ENCODE data around the gene CEACAM6.
"Not testable (repeated sequence)": the region's sequence is repeated elsewhere in the genome, so short reads cannot be mapped to it uniquely, and the experiment has no call there.

The CEACAM6 gene

DNA sequence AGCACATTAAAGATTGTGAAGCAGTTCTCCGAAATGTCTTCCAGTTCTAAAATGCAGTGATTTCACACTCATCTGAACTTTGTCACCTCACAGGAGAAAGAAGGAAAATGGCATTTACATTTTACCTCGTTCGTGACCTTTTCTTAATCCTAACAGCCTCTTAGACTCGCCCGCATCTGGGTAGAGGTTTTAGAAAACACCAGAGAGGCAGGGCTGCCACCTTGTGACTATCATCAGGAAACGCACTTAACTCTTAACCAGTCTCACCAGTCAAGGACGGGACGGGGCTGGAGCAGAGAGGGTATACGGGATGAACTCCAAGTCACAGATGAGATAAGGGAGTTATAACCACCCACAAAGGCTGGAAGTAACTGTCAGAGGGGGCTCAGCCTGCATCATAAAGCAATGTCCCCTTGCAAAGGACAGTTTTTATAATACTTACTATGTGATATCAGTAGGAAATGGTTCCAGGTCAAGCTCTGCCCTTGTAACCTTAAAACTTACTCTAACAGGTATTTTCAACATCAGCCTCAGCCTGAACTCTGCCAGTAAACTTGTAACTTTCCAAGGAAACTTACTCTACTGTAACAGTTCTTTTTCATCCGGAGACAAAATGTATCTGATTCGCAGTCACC lies 8.6 kb upstream of the CEACAM6 start:
- peak in 7 of 58 donors; percentile 2 to 22 (median 9) for DNase-seq

GRCh38 chr19:41748012-41748411 lies 7.3 kb upstream of the CEACAM6 start:
- DNase-seq, result no peak

DNA sequence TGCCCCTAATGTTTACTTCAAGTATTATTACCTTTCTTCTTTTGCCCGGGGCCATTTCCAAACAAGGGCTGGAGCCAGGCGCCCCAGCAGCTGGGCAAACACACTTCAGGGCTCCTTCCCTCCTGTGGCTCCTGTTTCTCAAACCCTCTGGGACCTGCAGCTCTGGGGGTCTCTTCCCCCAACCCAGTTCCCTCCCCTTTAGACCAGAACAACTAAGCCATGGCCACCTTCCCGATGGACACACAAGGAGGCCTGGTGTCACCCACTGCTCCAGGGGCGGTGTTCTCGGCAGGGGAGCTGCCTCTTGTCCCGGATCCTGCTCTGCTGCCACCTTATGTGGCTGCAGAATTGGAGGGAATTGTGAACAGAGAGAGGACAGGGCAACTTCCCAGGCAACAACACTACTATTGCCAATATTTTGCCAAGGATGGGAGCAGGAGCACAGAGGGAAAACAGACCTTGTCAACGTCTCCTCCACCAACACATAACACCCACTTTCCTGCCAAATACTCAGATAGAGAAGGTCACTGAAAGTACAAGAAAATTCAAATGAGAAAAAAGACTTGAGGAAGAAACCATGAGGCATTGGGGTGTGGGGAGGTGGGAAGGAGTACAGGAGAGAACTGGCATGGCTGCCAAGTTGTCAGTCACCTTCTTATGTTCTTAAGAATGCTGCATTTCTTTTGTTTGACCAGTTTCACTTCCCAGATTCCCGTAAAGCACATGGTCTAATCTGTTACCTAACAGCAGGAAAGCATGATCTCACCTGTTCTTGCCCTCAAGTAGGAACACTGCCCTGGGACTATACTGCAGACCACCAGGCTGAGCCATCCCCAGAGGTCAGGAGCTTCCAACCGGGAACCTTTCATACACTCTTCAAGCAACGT lies 4.8 kb upstream of the CEACAM6 start:
- DNase-seq, result not testable (repeated sequence)

GRCh38 chr19:41753159-41753558 lies 2.2 kb upstream of the CEACAM6 start:
- peak in 5 of 58 donors; percentile 0 to 26 (median 3) for DNase-seq

- DNase-seq, result peak in 12 of 58 donors; percentile 1 to 24 (median 6)
These were observed 1.3 kb upstream of the CEACAM6 start for GRCh38 chr19:41753936-41754529.

- DNase-seq, result no peak
These were observed 3.5 kb downstream of the CEACAM6 start for GRCh38 chr19:41758846-41759245.

DNA sequence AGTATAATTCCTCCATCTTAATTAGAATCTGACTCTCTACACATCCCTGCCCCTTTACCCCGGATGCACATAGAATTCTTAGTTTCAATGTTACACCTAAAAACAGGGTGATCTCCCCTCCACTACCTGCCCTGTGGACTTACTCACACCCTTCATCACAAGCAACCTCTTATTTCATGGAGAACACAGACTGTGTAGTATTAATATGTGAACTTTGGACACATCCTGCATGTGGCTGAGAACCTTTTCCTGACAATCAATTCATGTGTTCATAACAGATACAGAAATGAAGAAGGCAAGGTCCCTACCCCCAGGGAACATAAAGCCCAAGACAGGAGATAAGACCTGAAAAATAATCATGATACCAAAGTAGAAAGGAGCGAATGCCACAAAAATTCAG lies 11.8 kb downstream of the CEACAM6 start:
- DNase-seq, result no peak

DNA sequence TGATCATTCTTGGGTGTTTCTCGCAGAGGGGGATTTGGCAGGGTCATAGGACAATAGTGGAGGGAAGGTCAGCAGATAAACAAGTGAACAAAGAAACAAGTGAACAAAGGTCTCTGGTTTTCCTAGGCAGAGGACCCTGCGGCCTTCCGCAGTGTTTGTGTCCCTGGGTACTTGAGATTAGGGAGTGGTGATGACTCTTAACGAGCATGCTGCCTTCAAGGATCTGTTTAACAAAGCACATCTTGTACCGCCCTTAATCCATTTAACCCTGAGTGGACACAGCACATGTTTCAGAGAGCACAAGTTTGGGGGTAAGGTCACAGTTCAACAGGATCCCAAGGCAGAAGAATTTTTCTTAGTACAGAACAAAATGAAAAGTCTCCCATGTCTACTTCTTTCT lies 12.8 kb downstream of the CEACAM6 start:
- DNase-seq, result not testable (repeated sequence)

- DNase-seq, result no peak
These were observed 14.3 kb downstream of the CEACAM6 start for GRCh38 chr19:41769608-41770007.

DNA sequence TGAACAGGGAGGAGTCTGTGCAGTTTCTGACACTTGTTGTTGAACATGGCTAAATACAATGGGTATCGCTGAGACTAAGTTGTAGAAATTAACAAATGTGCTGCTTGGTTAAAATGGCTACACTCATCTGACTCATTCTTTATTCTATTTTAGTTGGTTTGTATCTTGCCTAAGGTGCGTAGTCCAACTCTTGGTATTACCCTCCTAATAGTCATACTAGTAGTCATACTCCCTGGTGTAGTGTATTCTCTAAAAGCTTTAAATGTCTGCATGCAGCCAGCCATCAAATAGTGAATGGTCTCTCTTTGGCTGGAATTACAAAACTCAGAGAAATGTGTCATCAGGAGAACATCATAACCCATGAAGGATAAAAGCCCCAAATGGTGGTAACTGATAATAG lies 16.1 kb downstream of the CEACAM6 start:
- no peak for DNase-seq

DNA sequence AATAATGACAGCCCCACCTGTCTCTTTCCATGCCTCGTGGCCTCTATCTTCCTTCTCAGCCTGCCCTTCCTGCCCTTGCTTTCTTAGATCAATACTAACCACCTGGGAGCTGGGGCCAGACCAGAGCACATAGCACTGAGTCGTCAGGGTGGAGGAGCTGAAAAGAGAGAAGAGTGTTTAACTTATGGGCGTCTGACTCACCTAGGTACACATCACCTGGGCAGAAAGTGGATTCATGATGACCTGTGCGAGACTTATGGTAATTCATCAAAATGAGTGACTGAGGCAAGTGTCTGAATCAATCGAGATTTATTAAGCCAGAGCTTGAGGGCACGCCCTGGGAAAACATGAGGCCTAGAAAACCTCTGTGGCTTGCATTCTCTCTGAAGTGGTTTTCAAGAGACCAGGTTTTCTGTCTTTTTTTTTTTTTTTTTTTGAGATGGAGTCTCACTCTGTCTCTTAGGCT lies 19.2 kb downstream of the CEACAM6 start:
- no peak for DNase-seq

GRCh38 chr19:41776700-41777099 lies 21.4 kb downstream of the CEACAM6 start:
- DNase-seq, result no peak

DNA sequence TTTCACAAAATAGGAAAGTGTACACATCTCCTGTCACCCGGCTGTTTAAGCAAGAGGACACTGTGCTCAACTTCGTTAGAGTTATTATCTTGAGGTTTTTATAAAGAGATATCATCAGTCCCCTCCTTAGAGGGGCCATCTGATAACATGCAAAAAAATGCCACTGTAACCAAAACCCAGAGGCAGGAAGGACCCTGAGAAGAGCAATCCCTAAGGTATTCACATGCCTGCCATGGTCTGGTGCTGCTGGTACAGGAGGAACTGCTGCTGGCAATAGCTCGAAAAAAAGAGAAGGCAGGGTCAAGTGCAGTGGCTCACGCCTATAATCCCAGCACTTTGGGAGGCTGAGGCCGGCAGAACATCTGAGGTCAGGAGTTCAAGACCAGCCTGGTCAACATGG lies 28.3 kb downstream of the CEACAM6 start:
- no peak for DNase-seq

DNA sequence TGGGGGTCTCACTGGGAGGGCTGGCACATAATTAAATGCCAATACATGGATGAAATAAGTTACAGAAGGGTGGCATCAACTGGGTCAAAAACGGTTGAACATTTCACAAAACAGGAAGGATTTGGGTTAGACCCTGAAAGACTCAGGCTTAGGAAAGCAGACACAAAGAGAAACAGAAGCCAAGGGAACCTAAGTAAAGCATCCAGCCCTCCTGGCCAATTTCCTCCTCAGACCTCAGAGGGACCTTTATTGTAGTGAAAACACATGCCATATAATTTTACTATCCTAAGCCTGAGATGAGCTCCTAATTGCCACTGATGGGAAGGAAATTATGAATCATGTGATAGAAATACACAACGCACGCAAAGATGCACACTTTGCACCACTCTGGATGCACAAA lies 29.0 kb downstream of the CEACAM6 start:
- DNase-seq, result no peak

- DNase-seq, result no peak
These were observed 29.4 kb downstream of the CEACAM6 start for GRCh38 chr19:41784743-41785142.

- DNase-seq, result peak in 9 of 58 donors; percentile 0 to 31 (median 9)
These were observed 30.3 kb downstream of the CEACAM6 start for GRCh38 chr19:41785653-41786052.

- DNase-seq, result no peak
These were observed 31.7 kb downstream of the CEACAM6 start for GRCh38 chr19:41787055-41787454.

DNA sequence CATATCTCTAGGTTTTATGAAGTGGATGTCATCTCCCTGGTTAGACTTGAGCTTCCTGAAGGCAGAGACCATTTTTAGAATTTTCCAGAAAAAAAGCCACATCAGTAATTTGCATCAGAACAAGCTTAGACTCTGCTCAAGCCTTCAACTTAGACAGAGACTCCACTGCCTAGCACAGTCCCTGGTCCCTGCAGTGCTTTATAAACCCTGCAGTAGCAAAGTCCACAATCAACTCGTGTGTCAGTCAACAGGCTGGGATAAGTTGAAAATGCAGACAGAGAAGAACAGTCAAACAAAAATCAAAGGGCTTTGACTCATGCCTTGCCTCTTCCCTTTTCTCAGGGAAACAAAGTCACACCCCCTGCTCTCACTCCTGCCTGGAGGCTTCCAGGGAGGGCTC lies 33.2 kb downstream of the CEACAM6 start:
- DNase-seq, result not testable (repeated sequence)

- DNase-seq, result not testable (repeated sequence)
These were observed 33.7 kb downstream of the CEACAM6 start for GRCh38 chr19:41789053-41789452.

DNA sequence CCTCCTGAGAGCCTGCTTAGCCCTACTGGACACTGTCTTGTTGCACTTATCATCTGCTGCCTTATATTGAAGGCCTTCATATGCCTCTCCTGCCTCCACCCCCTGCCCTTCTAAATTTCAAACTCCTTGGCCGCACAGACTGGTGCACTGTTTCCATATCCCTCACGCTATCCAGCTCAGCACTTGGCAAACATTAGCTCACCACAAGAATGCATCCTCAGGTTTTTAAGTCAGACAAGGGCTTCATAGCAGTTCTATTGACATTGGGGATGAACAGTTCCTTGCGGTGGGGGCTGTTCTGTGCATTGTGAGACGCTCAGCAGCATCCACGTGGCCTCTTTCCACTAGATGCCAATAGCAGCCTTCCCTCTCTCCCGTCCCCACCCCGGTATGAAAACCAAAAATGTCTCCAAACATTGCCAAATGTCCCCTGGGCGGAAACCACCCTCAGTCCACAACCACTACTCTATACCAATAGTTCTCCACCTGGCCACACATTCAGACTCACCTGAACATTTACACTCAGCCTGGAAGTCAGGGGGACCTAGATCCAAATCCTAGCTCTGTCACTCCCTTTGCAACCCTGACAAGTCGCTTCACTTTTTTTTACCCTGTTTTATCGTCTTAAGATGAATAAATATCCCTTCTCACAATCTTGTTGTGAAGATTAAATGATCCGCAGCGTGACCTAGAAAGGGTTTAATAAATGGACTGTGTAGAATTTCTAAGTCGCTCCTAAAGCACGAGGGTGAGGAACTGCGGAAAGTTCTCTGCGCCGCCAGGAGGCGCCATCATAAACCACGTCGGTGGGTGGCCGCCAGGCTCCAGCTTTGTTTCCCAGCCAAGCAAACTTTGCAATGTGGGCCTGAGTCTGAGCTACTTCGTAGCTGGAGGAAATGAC lies 37.4 kb downstream of the CEACAM6 start:
- DNase-seq, result peak in 7 of 58 donors; percentile 0 to 26 (median 5)

DNA sequence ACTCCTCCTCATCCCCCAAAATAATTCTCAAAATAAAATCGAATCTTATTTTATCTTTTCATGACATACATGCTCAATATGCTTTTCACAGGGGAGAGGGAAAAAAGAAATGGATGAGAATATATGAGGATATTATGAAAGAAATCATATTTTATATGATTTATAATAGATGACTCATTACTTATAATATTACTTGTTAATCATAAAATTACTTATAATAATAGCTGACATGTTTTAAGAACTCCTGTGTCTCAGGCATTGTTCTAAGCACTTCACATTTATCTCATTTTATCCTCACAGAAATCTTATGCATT lies 38.0 kb downstream of the CEACAM6 start:
- no peak for DNase-seq
